HUES48 (cell line): ENCODE measurements around the gene ZIC2.
A peak's percentile ranks its signal among the peaks of the same experiment; 100 is the strongest.

Experiments
- H3K27ac ChIP-seq: one replicate; pipeline ENCODE4 v1.7.0; 2013; ENCODE audit warnings: low read depth, low read length, inconsistent platforms
- H3K27me3 ChIP-seq: 2 replicates; pipeline ENCODE4 v1.6.1; 2013; ENCODE audit warnings: mild to moderate bottlenecking, low read length; ENCODE audit not compliant: control insufficient read depth, insufficient read depth
- H3K36me3 ChIP-seq: 2 replicates; pipeline ENCODE4 v1.6.1; 2013; ENCODE audit warnings: low read length; ENCODE audit not compliant: control insufficient read depth, insufficient read depth
- H3K4me1 ChIP-seq: 2 replicates; pipeline ENCODE4 v1.6.1; 2013; ENCODE audit warnings: mild to moderate bottlenecking, low read length; ENCODE audit not compliant: control insufficient read depth, insufficient read depth
- H3K4me3 ChIP-seq: 2 replicates; pipeline ENCODE4 v1.5.1; 2013; ENCODE audit warnings: mild to moderate bottlenecking, low read depth, low read length
- H3K9ac ChIP-seq: 2 replicates; pipeline ENCODE4 v1.6.1; 2013; ENCODE audit warnings: mild to moderate bottlenecking, low read depth, low read length, moderate library complexity
- H3K9me3 ChIP-seq: 2 replicates; pipeline ENCODE4 v1.6.1; 2013; ENCODE audit warnings: low read length; ENCODE audit not compliant: control insufficient read depth, insufficient read depth

The ZIC2 gene

DNA sequence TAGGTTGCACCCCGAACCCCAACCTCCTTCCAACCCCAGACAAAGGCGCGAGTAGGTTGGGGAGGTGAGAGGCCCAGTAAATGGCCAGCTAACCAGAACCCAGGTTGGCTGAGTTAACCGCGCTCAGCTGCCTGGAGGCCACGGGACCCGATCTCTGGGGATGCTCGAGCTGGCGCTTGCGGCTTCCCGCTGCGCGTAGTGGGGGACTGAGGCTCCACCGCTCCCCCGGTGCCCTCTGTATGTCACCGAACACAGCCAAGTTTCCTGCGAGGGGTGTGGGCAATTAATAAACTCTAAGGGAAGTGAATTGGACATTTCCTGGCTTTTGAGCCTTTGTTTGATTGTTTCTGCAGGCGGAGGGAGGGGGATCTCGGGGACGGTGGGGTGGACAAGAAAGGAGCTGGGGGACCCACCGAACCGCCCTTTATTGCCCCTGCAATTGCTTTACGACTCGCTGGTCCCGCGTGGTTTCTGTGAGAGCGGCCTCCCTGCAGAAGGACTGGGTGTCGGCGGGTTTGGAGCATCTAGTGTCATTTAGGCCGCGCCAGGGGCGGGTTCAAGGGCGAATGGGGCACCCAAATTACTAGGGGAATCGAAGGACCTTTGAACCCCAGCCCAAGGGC is 6.5 kb upstream of the ZIC2 start:
- Histone ChIP-seq H3K4me3 (peak overlapping the region; percentile 41), H3K4me1 (peaks cover 67% of the 10 kb centered on the region), H3K27me3 (peaks cover 60% of the 10 kb centered on the region), H3K9ac (peak overlapping the region; percentile 36), H3K9me3 (no peaks in the 10 kb centered on the region), H3K27ac (peak overlapping the region; percentile 87), H3K36me3 (no peaks in the 10 kb centered on the region)

GRCh38 chr13:99975626-99976025 is 6.0 kb upstream of the ZIC2 start:
- no peaks in the 10 kb centered on the region for H3K9me3 ChIP-seq
- no peaks in the 10 kb centered on the region for H3K36me3 ChIP-seq
- H3K4me3 ChIP-seq: no peak overlapping the region; the same call in 1 of the 2 replicates
- H3K27me3 ChIP-seq: peaks cover 60% of the 10 kb centered on the region
- peaks cover 67% of the 10 kb centered on the region for H3K4me1 ChIP-seq
- H3K27ac ChIP-seq: no peak overlapping the region
- no peak overlapping the region for H3K9ac ChIP-seq

- H3K4me3 ChIP-seq: no peak overlapping the region
- peaks cover 59% of the 10 kb centered on the region for H3K27me3 ChIP-seq
- H3K9me3 ChIP-seq: no peaks in the 10 kb centered on the region
- peaks cover 67% of the 10 kb centered on the region for H3K4me1 ChIP-seq
- no peaks in the 10 kb centered on the region for H3K36me3 ChIP-seq
- H3K27ac ChIP-seq: no peak overlapping the region
- no peak overlapping the region for H3K9ac ChIP-seq
Observed at GRCh38 chr13:99976575-99976974, 5.0 kb upstream of the ZIC2 start.

GRCh38 chr13:99977334-99977911 is 4.2 kb upstream of the ZIC2 start:
- peak overlapping the region; percentile 83 for H3K4me3 ChIP-seq
- no peaks in the 10 kb centered on the region for H3K36me3 ChIP-seq
- peaks cover 54% of the 10 kb centered on the region for H3K27me3 ChIP-seq
- H3K9ac ChIP-seq: no peak overlapping the region
- no peak overlapping the region for H3K27ac ChIP-seq
- no peaks in the 10 kb centered on the region for H3K9me3 ChIP-seq
- peaks cover 63% of the 10 kb centered on the region for H3K4me1 ChIP-seq

DNA sequence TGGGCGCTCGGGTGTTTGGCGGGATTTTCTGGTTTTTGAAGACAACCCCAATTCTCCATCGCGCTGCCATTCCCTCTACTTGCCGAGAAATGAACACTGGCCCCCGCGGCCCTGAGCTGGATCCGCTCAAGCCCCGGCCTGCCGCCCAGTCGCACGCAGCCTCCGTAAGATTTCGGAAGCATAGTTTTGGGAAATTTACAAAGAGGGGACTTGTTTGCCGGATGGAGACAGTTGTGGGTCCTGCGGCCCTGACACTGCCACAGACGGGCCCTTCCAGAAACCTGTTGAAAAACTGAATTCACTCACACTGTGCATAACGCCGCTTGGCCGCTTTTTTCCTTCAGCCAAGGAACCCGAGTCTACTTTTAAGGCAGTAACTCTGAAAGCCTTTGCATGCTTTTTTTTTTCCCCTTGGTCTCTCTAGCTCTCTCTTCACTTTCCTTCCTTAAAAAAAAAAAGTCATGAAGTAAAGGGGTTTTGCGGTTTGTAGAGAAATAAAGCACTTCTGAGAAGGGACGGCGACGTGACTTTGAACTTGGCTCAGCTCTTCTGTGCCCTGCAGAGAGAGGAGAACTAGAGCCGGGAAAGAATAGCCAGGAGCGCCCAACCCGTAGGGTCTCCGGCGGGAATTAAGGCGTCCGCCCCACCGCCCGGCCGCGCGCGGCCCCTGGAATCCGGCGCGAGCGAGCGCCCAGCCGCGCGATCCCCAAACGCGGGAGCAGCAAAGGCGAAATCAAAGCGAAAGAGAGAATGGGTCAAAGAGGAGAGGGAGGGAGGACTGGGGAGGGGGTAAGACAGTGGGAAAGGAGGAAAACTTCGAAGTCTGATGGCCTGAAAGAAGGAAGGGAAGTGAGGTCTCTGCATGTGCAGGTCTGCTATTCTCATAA is 3.4 kb upstream of the ZIC2 start:
- H3K4me3 ChIP-seq: peak overlapping the region; percentile 83
- no peak overlapping the region; the same call in 1 of the 2 replicates for H3K9ac ChIP-seq

DNA sequence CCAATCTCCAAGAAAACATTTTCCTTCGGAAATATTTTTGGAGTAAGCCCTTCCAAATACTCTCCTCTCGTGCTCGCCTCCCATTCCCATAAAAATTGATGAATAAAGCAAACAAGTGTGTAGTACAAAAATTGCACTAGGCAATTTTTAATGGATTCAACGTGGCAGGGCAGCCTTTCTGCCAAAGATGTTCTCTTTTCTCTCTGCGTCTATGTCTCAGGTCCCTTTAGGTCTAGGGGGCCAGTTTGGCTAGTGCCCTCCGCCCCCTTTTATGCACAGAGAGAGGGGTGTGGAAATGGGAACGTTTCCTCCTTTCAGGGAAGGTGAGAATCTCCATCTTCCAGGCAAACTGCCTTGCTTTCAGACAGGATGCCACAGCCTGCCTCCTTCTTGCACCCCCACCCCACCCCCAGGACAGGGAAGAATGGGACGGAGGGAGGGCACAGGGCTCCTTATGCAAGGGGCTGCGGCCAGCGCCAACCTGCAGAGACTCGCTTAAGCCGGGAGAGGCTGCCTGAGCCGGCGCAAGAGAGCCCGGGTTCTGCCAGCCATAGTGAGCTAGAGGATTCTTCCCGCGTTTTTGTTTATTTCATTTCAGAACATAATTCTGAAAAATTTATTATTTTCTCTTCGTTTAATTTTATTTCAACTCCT is 2.7 kb upstream of the ZIC2 start:
- Histone ChIP-seq H3K27ac (peak overlapping the region; percentile 91), H3K9ac (peak overlapping the region; percentile 19; the same call in 1 of the 2 replicates), H3K27me3 (peaks cover 57% of the 10 kb centered on the region)

More for the DNA sequence above, 3.4 kb upstream of the ZIC2 start:
- Histone ChIP-seq H3K36me3 (peaks cover 6% of the 10 kb centered on the region), H3K27me3 (peaks cover 54% of the 10 kb centered on the region), H3K9me3 (no peaks in the 10 kb centered on the region), H3K4me1 (peaks cover 55% of the 10 kb centered on the region), H3K27ac (peak overlapping the region; percentile 91)

DNA sequence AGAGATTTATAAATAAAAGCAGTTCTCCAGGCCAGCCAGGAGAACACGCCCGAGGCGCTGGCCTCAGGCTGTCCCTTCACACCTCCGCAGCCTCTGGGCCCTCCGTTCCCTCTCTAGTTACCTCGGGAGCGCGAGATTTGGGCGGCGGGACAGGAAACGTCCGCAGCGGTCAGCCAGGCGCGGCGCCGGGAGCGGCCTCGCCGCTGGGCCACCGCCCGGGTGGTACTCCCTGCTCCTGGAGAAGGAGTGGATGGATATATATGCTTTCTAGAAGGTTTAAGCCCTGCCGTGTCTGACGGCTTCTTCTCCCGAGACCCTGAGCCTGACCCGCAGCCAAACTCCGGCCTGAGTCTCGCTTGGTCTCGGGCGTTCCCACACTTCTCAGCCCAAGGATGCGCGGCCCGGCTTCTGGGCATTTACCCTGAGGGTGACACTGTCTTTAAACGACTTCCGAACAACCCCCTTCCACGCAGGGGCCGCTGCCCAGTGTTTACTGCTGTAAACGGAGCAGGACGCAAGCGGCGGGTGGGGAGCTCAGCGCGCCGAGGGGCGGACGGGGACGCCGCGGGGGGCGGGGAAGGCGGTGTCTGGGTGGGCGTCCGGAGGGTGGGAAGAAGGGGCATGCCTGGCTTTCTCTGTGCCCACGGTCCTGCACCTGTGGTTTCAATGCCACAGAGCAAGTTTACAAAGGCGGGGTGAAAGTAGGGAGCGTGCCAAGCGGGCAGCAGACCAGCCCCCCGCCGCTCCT is 2.0 kb upstream of the ZIC2 start:
- Histone ChIP-seq H3K36me3 (peaks cover 20% of the 10 kb centered on the region), H3K27me3 (peaks cover 62% of the 10 kb centered on the region), H3K4me1 (peaks cover 42% of the 10 kb centered on the region), H3K9me3 (no peaks in the 10 kb centered on the region), H3K9ac (peak overlapping the region; percentile 63; the same call in 1 of the 2 replicates), H3K27ac (peak overlapping the region; percentile 91), H3K4me3 (peak overlapping the region; percentile 83)

More for the DNA sequence above, 2.7 kb upstream of the ZIC2 start:
- H3K36me3 ChIP-seq: peaks cover 13% of the 10 kb centered on the region
- H3K4me3 ChIP-seq: peak overlapping the region; percentile 83
- peaks cover 48% of the 10 kb centered on the region for H3K4me1 ChIP-seq
- H3K9me3 ChIP-seq: no peaks in the 10 kb centered on the region

DNA sequence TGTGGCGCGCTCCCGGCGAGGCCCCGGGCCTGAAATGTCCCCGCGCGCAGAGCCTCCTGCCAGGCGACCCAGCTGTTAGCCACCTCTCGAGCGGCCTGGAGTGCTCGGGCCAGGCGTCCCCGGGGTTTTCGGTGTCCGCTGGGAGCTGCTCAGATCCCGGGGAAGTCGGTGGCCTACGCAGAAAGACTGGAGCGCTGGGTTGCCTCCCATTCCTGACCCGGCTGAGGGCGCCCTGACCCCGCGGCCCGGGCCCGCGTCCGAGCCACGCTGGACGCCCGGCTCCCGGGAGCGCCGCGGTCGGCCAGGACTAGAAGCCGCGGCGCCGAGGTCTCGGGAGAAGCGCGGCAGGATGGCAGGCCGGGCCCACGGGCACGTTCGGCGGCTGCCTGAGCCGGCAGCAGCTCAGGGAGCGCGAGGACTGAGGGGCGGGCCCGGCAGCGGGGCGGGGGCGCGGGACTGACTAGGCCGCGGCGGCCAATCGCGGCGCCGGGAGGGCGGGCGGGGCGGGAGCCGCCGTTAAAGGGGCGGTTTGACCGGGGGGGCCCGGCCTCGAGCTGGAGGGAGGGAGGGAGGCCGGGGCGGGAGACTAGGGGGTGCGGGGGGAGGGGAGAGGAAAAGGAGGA is 1.3 kb upstream of the ZIC2 start:
- Histone ChIP-seq H3K4me1 (peaks cover 35% of the 10 kb centered on the region), H3K9me3 (no peaks in the 10 kb centered on the region), H3K9ac (peak overlapping the region; percentile 79; the same call in 1 of the 2 replicates), H3K36me3 (peaks cover 26% of the 10 kb centered on the region), H3K27me3 (peaks cover 63% of the 10 kb centered on the region), H3K27ac (peak overlapping the region; percentile 98), H3K4me3 (peak overlapping the region; percentile 88)

- peaks cover 32% of the 10 kb centered on the region for H3K4me1 ChIP-seq
- H3K9me3 ChIP-seq: no peaks in the 10 kb centered on the region
- peak overlapping the region; percentile 79; the same call in 1 of the 2 replicates for H3K9ac ChIP-seq
- H3K27ac ChIP-seq: peak overlapping the region; percentile 98
- peak overlapping the region; percentile 88 for H3K4me3 ChIP-seq
- peaks cover 61% of the 10 kb centered on the region for H3K27me3 ChIP-seq
- H3K36me3 ChIP-seq: peaks cover 30% of the 10 kb centered on the region
Observed at GRCh38 chr13:99980824-99981734, 505 bp upstream of the ZIC2 start.
